ENCODE results near the gene CEACAM3.

Gene CEACAM3

DNA sequence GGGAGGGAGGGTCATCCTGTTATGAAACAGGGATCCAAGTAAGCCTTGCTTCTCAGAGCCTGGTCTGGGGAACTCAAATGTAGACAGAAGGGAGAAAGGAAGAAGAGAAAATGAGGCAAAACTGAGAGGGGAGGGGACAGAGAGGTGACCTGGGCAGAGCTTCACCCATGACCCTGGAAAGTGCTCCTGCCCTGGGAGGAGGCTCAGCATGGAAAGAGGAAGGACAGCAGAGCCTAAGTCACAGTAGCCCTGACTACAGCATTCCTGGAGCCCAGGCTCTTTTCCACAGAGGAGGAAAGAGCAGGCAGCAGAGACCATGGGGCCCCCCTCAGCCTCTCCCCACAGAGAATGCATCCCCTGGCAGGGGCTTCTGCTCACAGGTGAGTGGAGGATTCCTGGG is at the start of gene CEACAM3:
Gene CEACAM3, plus strand, starts transcription at position 226 of the 400 bp plus-strand sequence. Its CDS starts 91 bp downstream, at position 317.
- TF ChIP-seq, protein P1, sequence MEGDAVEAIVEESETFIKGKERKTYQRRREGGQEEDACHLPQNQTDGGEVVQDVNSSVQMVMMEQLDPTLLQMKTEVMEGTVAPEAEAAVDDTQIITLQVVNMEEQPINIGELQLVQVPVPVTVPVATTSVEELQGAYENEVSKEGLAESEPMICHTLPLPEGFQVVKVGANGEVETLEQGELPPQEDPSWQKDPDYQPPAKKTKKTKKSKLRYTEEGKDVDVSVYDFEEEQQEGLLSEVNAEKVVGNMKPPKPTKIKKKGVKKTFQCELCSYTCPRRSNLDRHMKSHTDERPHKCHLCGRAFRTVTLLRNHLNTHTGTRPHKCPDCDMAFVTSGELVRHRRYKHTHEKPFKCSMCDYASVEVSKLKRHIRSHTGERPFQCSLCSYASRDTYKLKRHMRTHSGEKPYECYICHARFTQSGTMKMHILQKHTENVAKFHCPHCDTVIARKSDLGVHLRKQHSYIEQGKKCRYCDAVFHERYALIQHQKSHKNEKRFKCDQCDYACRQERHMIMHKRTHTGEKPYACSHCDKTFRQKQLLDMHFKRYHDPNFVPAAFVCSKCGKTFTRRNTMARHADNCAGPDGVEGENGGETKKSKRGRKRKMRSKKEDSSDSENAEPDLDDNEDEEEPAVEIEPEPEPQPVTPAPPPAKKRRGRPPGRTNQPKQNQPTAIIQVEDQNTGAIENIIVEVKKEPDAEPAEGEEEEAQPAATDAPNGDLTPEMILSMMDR (IDR thresholded peaks at IDR 0.05) = no peak

DNA sequence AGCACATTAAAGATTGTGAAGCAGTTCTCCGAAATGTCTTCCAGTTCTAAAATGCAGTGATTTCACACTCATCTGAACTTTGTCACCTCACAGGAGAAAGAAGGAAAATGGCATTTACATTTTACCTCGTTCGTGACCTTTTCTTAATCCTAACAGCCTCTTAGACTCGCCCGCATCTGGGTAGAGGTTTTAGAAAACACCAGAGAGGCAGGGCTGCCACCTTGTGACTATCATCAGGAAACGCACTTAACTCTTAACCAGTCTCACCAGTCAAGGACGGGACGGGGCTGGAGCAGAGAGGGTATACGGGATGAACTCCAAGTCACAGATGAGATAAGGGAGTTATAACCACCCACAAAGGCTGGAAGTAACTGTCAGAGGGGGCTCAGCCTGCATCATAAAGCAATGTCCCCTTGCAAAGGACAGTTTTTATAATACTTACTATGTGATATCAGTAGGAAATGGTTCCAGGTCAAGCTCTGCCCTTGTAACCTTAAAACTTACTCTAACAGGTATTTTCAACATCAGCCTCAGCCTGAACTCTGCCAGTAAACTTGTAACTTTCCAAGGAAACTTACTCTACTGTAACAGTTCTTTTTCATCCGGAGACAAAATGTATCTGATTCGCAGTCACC is 49.7 kb upstream of the CEACAM3 start:
- TF ChIP-seq, protein P1 (IDR thresholded peaks at IDR 0.05) = peak; percentile 52

DNA sequence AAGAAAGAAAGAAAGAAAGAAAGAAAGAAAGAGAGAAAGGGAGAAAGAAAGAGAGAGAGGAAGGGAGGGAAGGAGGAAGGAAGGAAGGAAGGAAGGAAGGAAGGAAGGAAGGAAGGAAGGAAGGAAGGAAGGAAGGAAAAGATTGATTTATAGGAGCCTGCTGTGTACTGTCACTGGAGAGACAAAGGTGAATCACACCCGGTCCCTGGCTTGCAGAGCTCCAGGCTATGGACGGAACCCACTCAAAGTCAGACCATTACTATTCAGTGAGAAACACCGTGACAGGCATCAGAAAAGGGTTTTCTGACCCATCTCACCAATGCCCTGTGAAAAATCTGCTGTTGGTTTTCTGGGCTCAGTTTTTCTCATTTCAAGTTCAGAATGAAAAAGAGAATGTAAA is 48.4 kb upstream of the CEACAM3 start:
- TF ChIP-seq, protein P1 (IDR thresholded peaks at IDR 0.05) = no peak

DNA sequence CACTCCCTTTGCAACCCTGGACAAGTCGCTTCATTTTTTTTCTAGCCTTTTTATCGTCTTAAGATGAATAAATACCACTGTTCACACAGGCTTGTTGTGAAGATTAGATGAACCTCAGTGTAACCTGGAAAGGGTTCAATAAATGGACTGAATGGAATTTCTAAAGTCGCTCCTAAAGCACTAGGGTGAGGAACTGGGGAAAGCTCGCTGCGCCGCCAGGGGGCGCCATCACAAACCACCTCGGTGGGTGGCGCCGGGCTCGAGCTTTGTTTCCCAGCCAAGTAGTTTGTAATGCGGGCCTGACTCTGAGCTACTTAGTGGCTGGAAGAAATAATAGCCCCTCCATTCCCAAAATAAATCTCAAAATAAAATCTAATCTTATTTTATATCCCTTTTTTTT is 43.2 kb upstream of the CEACAM3 start:
- TF ChIP-seq, protein P1 (IDR thresholded peaks at IDR 0.05) = peak; percentile 70

DNA sequence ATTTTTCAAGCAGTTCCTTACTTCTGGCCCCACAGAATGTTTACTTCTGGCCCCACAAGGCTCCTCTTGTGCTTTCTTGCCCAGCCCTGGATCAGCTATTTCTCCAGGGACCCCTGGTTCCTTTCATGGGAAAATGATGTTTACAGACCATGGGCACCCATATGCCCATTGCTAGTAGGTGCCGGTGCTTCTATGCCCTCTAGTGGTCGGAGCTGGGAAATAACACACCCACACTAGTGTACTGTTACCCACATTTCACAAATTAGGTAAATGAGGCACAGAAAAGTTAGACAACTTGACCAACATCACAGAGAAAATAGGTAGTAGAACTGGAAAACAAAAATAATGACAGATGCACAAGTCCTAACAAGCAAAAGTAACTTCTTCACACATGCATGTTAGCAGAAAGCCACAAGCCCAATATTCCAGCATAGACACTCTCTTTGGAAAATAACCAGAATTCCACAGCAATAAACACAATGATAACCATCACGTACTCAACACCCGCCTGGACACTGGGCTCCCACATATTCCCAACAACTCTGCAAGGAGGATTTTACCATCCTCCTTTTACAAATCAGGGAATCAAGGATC is 42.4 kb upstream of the CEACAM3 start:
- TF ChIP-seq, protein P1 (IDR thresholded peaks at IDR 0.05) = peak; percentile 62

DNA sequence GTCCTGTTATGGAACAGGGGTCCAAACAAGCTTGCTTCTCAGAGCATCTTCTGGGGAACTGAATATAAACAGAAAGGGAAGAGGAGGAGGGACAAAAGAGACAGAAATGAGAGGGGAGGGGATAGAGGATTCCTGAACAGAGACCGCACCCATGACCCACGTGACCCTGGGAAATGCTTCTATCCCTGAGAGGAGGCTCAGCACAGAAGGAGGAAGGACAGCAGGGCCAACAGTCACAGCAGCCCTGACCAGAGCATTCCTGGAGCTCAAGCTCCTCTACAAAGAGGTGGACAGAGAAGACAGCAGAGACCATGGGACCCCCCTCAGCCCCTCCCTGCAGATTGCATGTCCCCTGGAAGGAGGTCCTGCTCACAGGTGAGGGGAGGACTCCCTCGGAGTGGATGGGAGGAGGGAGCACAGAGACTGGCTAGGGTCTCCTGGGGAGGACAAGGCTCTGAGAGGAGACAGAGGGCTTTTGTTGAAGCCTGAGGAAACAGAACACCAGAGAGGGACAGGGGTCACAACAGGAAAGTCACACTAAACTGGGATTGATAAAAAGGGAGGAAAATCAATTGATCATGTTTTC is 41.0 kb upstream of the CEACAM3 start, which contains the start of gene CEACAM6:
Gene CEACAM6, plus strand, starts transcription at position 203 of the 586 bp plus-strand sequence. Its CDS starts 109 bp downstream, at position 312.
- TF ChIP-seq, protein P1 (IDR thresholded peaks at IDR 0.05) = no peak

DNA sequence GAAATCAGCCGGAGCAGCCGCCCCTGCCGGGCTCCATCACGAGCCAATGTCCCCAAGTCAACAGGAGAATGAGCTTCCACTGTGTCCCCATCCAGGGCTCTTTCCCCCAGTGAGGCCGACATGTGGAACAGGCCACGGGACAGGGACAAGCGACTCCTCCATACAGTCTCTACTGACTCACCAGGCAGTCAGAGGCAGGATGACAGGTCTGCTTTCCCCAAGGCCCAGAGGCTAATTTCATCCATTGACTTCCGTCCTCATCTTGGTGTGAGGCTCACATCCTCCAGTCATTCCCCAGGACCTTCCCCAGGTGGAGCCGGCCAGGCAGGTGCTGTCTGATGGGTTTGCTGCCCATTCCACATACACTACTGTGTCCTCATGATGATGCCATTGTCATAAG is 37.5 kb upstream of the CEACAM3 start:
- TF ChIP-seq, protein P1 (IDR thresholded peaks at IDR 0.05) = no peak

All from LNCAP (cell line).